Measurements from ENCODE around the gene MYO18B. TPM values are rescaled to one million over a fixed set of nuclear protein-coding genes. Genes with fewer than 3 reads are reported as not detected.

MYO18B gene
- total and polyA plus RNA-seq, 2 donors (not counting 1 experiment from before 2014, with no cell fraction given), result 0.15 TPM; not detected in 1

DNA sequence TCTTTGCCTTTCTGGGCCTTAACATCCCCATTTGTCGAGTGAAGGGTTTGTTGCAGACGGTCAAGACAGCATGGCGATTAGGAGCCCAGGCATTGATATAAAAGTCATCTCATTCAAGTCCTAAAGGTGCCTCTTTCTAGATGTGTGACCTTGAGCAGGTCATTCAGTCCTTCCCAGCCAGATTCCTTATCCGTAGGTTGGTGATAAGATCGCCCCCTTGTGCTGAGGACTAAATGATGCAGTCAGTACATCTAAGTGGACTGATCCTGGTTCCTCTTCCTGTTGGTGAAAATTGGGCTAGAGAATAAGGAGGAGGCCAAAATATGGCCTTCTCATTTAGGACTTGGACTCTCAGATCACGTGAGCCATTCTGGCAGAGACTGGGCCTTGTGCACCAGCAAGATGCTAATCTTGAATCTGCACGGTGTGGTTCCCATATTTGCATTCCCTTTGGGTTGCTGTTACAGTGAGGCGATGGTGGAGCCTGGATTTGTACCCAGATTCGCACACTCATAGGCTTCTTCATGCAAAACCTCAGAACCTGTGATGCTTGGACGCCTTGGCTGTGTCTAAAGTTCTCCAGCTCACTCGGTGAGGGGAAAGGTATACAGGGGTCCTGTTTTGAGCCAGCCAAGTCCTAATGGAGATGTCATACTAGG is 156.8 kb downstream of the MYO18B start:
- CTCF ChIA-PET, result interaction anchor here (0.6 kb wide), 2 partner anchors 433 to 446 kb away, joined by 3 read pairs; no protein-coding TSS in a partner anchor
- no peaks in the 10 kb centered on the region for H3K79me2 ChIP-seq (ENCODE audit: control insufficient read depth, insufficient read depth, low read length)
- DNase-seq (no peak), ATAC-seq (ENCODE audit: low read depth) (no peak)
- Mint-ChIP-seq H3K4me3 (no peak overlapping the region), H3K9me3 (ENCODE audit: insufficient read depth) (no peaks in the 10 kb centered on the region), H3K27ac (no peak overlapping the region), H3K27me3 (peaks cover 20% of the 10 kb centered on the region), H3K4me1 (no peaks in the 10 kb centered on the region)
- H4K20me1 ChIP-seq (ENCODE audit: control insufficient read depth, insufficient read depth, low read length, poor library complexity, severe bottlenecking), result no peaks in the 10 kb centered on the region
- no peak overlapping the region for H3K4me2 ChIP-seq (replicated peaks; ENCODE audit: low read depth, low read length, poor library complexity, severe bottlenecking)
- intact Hi-C loops (cut with micrococcal nuclease), result loop anchor here (5.0 kb wide), 1 partner anchor 433 kb away; no protein-coding TSS in a partner anchor
- H3K9me3 ChIP-seq (ENCODE audit: control extremely low read depth in 1 of 3, control insufficient read depth in 2 of 3, insufficient read depth in 1 of 3, low read length in 2 of 3), result peaks cover 0 to 4% (median 0%) of the 10 kb centered on the region in 3 donors
- H3K27me3 ChIP-seq (replicated peaks in 1 of 4; ENCODE audit: control extremely low read depth in 1 of 4, control insufficient read depth in 3 of 4, insufficient read depth in 4 of 4, low read length in 3 of 4), result peaks cover 0 to 9% (median 1%) of the 10 kb centered on the region in 4 experiments
- H3K9ac ChIP-seq (ENCODE audit: low read length), result no peak overlapping the region
- no peak for TF ChIP-seq EZH2 (IDR thresholded peaks at IDR 0.05; ENCODE audit: borderline replicate concordance, insufficient read depth, low read depth, low read length, poor library complexity, severe bottlenecking)
- no peaks in the 10 kb centered on the region for H3K4me1 ChIP-seq (ENCODE audit: control insufficient read depth in 2 of 2, insufficient read depth in 2 of 2, low read length in 2 of 2)
- H3K27ac ChIP-seq (ENCODE audit: low read length in 2 of 2), result no peak overlapping the region
- 63% methylated on average over 10 of the region's 11 CpGs for WGBS (ENCODE audit: insufficient coverage)
- H3K36me3 ChIP-seq (replicated peaks in 1 of 2; ENCODE audit: control extremely low read depth in 1 of 2, control insufficient read depth in 1 of 2, extremely low read depth in 1 of 2, insufficient read depth in 2 of 2, low read length in 1 of 2), result no peaks in the 10 kb centered on the region
- POLR2A ChIA-PET, result no interaction called here
- H3K4me3 ChIP-seq (ENCODE audit: control extremely low read depth in 1 of 5, extremely low read depth in 1 of 5, insufficient read depth in 1 of 5, low read depth in 2 of 5, low read length in 4 of 5), result no peak overlapping the region
- no peak overlapping the region for H2AFZ ChIP-seq (ENCODE audit: insufficient read depth, low read depth, low read length, poor library complexity, severe bottlenecking)

DNA sequence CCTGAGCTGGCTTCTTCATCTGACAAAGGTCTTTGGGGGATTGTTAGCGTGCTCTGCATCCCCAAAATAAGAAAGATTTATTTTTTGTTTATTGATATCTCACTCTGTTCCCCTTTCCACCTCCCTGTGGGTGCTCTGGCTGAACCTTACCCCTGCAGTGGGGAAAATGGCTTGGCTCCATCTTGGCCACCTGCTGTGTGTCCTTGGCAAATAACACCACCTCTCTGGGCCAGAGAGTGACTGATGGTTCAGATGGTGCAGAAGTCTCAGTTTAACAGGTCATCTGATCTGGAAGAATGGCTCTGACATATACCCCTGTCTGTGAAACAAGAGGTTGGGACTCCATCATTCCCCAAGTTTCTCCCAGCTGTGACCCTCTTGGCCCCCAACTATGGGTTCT is 157.6 kb downstream of the MYO18B start:
- ChIA-PET CTCF (interaction anchor here (0.6 kb wide), 1 partner anchor 432 kb away, joined by 3 read pairs; no protein-coding TSS in a partner anchor), POLR2A (no interaction called here)
- Histone ChIP-seq H3K4me2 (replicated peaks; ENCODE audit: low read depth, low read length, poor library complexity, severe bottlenecking) (no peak overlapping the region), H3K4me1 (ENCODE audit: control insufficient read depth in 2 of 2, insufficient read depth in 2 of 2, low read length in 2 of 2) (no peaks in the 10 kb centered on the region), H3K9me3 (ENCODE audit: control extremely low read depth in 1 of 3, control insufficient read depth in 2 of 3, insufficient read depth in 1 of 3, low read length in 2 of 3) (peaks cover 0 to 4% (median 0%) of the 10 kb centered on the region in 3 donors), H2AFZ (ENCODE audit: insufficient read depth, low read depth, low read length, poor library complexity, severe bottlenecking) (no peak overlapping the region), H3K27ac (ENCODE audit: low read length in 2 of 2) (no peak overlapping the region), H3K79me2 (ENCODE audit: control insufficient read depth, insufficient read depth, low read length) (no peaks in the 10 kb centered on the region), H3K36me3 (replicated peaks in 1 of 2; ENCODE audit: control extremely low read depth in 1 of 2, control insufficient read depth in 1 of 2, extremely low read depth in 1 of 2, insufficient read depth in 2 of 2, low read length in 1 of 2) (no peaks in the 10 kb centered on the region), H3K4me3 (ENCODE audit: control extremely low read depth in 1 of 5, extremely low read depth in 1 of 5, insufficient read depth in 1 of 5, low read depth in 2 of 5, low read length in 4 of 5) (no peak overlapping the region), H4K20me1 (ENCODE audit: control insufficient read depth, insufficient read depth, low read length, poor library complexity, severe bottlenecking) (no peaks in the 10 kb centered on the region), H3K27me3 (replicated peaks in 1 of 4; ENCODE audit: control extremely low read depth in 1 of 4, control insufficient read depth in 3 of 4, insufficient read depth in 4 of 4, low read length in 3 of 4) (peaks cover 0 to 9% (median 1%) of the 10 kb centered on the region in 4 experiments), H3K9ac (ENCODE audit: low read length) (no peak overlapping the region)
- DNase-seq (no peak), ATAC-seq (ENCODE audit: low read depth) (no peak)
- WGBS (ENCODE audit: insufficient coverage), result no CpG with 5 or more reads among the region's 1 CpG
- no peak overlapping the region for H3K4me3 Mint-ChIP-seq
- TF ChIP-seq EZH2 (IDR thresholded peaks at IDR 0.05; ENCODE audit: borderline replicate concordance, insufficient read depth, low read depth, low read length, poor library complexity, severe bottlenecking), result no peak
- TF ChIP-seq, protein P1, sequence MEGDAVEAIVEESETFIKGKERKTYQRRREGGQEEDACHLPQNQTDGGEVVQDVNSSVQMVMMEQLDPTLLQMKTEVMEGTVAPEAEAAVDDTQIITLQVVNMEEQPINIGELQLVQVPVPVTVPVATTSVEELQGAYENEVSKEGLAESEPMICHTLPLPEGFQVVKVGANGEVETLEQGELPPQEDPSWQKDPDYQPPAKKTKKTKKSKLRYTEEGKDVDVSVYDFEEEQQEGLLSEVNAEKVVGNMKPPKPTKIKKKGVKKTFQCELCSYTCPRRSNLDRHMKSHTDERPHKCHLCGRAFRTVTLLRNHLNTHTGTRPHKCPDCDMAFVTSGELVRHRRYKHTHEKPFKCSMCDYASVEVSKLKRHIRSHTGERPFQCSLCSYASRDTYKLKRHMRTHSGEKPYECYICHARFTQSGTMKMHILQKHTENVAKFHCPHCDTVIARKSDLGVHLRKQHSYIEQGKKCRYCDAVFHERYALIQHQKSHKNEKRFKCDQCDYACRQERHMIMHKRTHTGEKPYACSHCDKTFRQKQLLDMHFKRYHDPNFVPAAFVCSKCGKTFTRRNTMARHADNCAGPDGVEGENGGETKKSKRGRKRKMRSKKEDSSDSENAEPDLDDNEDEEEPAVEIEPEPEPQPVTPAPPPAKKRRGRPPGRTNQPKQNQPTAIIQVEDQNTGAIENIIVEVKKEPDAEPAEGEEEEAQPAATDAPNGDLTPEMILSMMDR (IDR thresholded peaks at IDR 0.05), result no peak
- no peaks in the 10 kb centered on the region for H3K9me3 Mint-ChIP-seq (ENCODE audit: insufficient read depth)
- H3K27ac Mint-ChIP-seq, result no peak overlapping the region
- H3K4me1 Mint-ChIP-seq, result no peaks in the 10 kb centered on the region
- peaks cover 20% of the 10 kb centered on the region for H3K27me3 Mint-ChIP-seq
- intact Hi-C loops (cut with micrococcal nuclease), result loop anchor here (5.0 kb wide), 1 partner anchor 433 kb away; no protein-coding TSS in a partner anchor
